Type B pancreatic cell (in vitro differentiated cells): Measurements from ENCODE around the gene LNX1. TPM values are rescaled to one million over a fixed set of nuclear protein-coding genes. Genes with fewer than 3 reads are reported as not detected.

Experiments used
- DNase-seq: peaks from one replicate; pipeline ENCODE4 v3.0.0; 2021; ENCODE audit warnings: mixed read lengths; ENCODE audit not compliant: unreplicated experiment; ENCODE audit errors: extremely low spot score
- H3K27ac Mint-ChIP-seq: 2 replicates; pipeline ENCODE4 v1.8.0; 2021; ENCODE audit warnings: mild to moderate bottlenecking, mixed read lengths
- H3K27me3 Mint-ChIP-seq: 2 replicates; pipeline ENCODE4 v1.8.0; 2021; ENCODE audit warnings: mixed read lengths
- H3K36me3 Mint-ChIP-seq: 2 replicates; pipeline ENCODE4 v1.8.0; 2021; ENCODE audit warnings: mixed read lengths
- H3K4me1 Mint-ChIP-seq: one replicate; pipeline ENCODE4 v1.8.0; 2021; ENCODE audit warnings: mixed read lengths; ENCODE audit not compliant: unreplicated experiment
- H3K4me3 Mint-ChIP-seq: 2 replicates; pipeline ENCODE4 v1.8.0; 2021; ENCODE audit warnings: mild to moderate bottlenecking, mixed read lengths
- H3K9me3 Mint-ChIP-seq: 2 replicates; pipeline ENCODE4 v1.8.0; 2021; ENCODE audit warnings: mixed read lengths
- CTCF ChIP-seq: fragments of 200-600 bp; sonication (generic); conservative IDR thresholded peaks from 2 replicates; pipeline ENCODE4 v1.5.0; 2021; ENCODE audit warnings: antibody characterized with exemption, mild to moderate bottlenecking
- total RNA-seq: library from RNA; stranded (reverse); gene quantifications from 2 replicates; pipeline ENCODE4 v1.2.1, GENCODE V29; 2021; ENCODE audit warnings: low replicate concordance

LNX1 gene
- total RNA-seq, 1 donor from 2014 or later = 5.3 TPM

DNA sequence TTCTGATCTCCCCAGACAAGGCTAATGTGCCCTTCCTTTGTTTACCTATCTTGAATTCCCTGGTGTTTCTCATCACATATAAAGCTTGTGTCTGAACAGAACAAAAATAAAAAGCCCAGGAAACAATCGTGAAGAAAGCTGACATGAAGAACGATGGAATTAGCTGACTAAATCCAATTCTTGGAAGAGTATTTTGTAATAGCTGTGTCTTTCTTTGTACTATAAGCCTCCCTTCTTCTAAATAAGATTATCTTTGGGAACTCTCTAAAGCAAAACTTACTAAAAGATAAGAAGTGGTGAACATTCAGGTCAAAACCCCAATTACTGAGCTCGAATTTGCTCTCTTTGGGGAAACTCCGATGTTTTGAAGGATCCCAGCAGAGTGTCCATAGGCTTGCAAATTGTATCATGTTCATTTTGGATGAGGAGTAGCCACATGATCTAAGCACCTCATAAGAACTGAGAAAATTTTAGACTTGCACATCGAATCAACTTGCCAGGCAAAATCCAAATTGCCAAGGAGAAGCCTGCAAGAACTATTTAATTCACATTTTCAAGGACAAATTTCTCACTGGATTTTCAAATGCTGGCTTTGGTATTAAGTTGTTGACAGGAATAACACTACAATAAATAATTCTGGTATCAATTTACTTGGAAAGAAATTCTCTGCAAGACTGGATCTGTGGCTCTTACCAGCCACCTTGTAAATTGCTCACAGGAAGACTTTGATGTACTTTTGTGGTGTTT lies 106.2 kb downstream of the LNX1 start:
- no peak for TF ChIP-seq CTCF
- no peak overlapping the region for H3K4me3 Mint-ChIP-seq
- H3K27me3 Mint-ChIP-seq = no peaks in the 10 kb centered on the region
- no peaks in the 10 kb centered on the region for H3K36me3 Mint-ChIP-seq
- no peaks in the 10 kb centered on the region for H3K9me3 Mint-ChIP-seq
- DNase-seq = no peak
- H3K27ac Mint-ChIP-seq = no peak overlapping the region
- no peaks in the 10 kb centered on the region for H3K4me1 Mint-ChIP-seq

DNA sequence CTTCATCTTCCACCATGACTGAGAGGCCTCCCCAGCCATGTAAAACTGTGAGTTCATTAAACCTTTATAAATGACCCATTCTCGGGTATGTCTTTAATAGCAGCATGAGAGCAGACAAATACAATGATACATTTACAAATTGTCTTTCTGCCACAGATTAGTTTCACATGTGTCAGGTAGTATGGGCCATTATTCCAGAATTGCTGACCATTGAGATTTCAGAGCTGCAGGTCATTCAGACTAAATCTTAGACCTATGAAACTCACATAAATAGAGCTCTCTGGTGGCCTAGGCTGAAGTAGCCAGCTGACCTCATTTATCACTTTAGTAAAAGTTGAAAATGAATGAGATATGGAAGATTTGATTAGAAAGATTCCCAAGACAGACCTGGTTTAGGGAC lies 108.0 kb downstream of the LNX1 start:
- no peaks in the 10 kb centered on the region for H3K9me3 Mint-ChIP-seq
- TF ChIP-seq CTCF = no peak
- no peaks in the 10 kb centered on the region for H3K27me3 Mint-ChIP-seq
- H3K36me3 Mint-ChIP-seq = peaks cover 2% of the 10 kb centered on the region
- no peak for DNase-seq
- H3K4me1 Mint-ChIP-seq = no peaks in the 10 kb centered on the region
- H3K4me3 Mint-ChIP-seq = no peak overlapping the region
- H3K27ac Mint-ChIP-seq = no peak overlapping the region

- Mint-ChIP-seq H3K4me1 (peaks cover 8% of the 10 kb centered on the region), H3K4me3 (no peak overlapping the region), H3K9me3 (no peaks in the 10 kb centered on the region), H3K36me3 (peaks cover 5% of the 10 kb centered on the region), H3K27ac (no peak overlapping the region), H3K27me3 (no peaks in the 10 kb centered on the region)
- no peak for TF ChIP-seq CTCF
- DNase-seq = no peak
These were observed 109.7 kb downstream of the LNX1 start for GRCh38 chr4:53481586-53481985.

GRCh38 chr4:53480909-53481308 lies 110.4 kb downstream of the LNX1 start:
- DNase-seq = no peak
- no peak for TF ChIP-seq CTCF
- Mint-ChIP-seq H3K36me3 (peaks cover 5% of the 10 kb centered on the region), H3K9me3 (no peaks in the 10 kb centered on the region), H3K4me3 (no peak overlapping the region), H3K27me3 (no peaks in the 10 kb centered on the region), H3K4me1 (peaks cover 8% of the 10 kb centered on the region), H3K27ac (no peak overlapping the region)

DNA sequence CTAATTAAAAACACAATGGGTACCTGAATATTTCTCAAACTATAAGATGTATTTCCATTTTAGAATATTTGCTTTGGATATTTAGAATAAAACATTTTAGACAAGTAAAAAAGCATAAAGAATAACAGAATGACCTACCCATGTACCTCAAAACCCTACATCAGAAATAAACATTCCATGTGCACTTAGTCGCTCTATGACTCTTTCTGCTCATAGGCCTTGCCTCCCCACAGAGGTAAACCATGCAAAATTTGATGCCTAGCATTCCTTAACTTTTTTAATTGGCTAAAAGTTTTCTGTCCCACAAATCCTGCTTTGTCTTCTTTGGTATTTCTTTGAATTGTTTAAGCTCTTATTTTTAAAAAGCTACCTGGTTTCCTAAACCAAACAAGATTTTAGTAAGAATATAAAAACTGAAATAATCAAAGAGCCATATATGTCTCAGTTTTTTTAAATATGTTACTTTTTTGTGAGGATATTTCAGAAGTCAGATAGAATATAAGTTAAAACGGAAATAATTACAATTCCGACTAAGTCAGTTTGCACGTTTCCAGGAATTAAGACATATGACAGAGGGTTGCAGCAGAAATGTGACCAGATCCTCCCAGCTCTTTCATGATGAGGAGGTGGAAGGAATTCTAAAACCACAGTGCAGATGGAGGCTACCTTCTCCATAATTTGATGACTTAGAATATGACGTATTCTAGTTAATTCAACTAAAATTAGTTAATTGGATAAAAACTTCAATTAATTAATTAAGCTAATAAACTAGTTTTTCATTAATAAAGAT lies 111.4 kb downstream of the LNX1 start:
- no peak for DNase-seq
- Mint-ChIP-seq H3K36me3 (peaks cover 5% of the 10 kb centered on the region), H3K27ac (no peak overlapping the region), H3K4me1 (peaks cover 8% of the 10 kb centered on the region), H3K27me3 (no peaks in the 10 kb centered on the region), H3K4me3 (no peak overlapping the region), H3K9me3 (no peaks in the 10 kb centered on the region)
- no peak for TF ChIP-seq CTCF
